Activated naive CD4-positive, alpha-beta T cell treated with Interleukin-2 at 50 U/mL for 16 hours (primary cell): ENCODE results near the gene ZIC5.

Experiments
- DNase-seq: peaks from one replicate; pipeline ENCODE4 v3.0.0-alpha.2; 2020

ZIC5 gene

DNA sequence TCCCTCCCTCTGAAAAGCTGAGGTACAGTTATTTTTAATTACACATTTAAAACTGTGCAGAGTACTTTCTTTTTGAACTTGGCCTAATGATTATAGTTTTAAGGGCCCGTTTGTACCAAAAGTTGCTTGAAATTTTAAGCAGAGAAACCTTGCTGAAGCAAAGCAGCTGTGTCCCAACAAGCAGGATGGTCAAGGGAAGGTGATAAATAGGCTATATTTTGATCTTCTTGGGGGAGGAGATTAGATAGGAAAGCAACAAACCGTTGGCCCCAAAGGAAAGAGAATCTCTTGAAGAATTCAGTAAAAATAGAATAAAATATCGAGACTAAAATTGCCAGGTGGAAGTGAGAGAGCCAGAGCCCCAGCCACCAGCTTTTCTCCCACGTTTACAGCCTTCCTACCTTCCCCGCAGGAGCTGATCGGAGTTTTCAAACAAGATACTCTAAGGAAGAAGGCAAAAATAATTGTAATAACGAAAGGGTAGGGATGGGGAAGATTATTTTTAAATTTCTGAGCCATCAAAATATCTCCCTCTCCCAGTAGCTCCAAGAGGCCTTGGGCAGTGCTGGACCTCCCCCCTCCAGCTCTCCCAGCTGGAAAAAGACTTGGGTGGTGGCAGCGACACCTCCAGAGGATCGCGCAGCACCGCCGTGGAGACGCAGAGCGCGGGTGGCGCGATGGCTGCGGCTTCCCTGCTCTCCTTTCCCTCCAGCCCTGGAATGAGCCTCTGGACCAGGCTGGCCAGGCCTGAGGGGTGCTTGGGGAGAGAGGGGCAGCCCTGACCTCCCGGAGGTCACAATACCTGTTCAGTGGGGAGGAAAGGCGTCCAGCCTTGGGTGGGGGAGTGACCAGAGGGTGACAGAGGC lies 15.8 kb upstream of the ZIC5 start:
- no peak for DNase-seq

DNA sequence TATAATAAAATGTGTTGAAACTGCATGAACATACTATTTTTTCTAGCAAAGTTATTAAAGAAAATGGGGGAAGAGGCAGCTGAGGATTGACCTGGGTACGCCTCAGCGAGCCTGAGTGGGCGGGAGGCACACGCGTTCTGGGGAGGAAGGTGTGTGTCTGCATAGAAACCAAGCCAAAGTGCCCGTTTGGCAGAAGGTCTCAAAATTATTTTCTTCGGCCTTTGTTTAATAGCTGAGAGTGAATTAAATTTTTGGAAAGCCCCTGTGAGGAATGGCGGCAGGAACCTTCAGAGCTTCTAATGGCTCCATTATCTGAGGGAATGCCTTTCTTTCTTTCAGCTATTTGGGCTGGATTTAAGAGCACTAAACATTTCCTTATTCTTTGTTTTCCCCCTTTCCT lies 15.2 kb upstream of the ZIC5 start:
- no peak for DNase-seq

DNA sequence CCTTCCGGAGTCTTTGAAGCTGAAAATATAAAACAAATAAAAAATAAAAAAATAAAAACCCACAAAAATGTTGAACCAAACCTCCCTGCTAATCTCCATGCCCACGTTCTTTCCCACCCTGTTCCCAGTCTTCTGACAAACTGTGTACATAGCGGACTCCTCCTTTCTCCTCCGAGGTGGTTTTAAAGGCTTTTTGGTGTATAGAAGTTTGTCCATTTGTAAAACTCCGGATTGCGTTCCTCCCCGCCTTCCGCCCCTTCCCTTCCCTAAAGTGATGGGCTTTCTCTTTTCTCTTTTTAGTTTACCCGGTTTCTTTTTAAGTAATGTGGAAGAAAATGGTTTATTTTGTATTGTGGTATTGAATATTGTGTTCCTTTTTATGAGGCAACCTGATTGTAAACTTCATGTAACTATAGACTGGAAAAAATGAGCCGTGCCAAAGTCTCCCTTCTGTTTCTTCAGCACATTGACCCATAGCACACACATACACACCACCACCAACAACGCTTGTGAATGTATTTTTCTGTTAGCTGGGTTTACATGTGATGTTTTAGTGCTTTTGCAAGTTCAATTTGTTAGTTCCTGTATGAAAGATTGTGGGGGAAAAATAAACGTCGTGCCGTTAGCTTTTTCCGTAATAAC lies 14.4 kb upstream of the ZIC5 start:
- no peak for DNase-seq

DNA sequence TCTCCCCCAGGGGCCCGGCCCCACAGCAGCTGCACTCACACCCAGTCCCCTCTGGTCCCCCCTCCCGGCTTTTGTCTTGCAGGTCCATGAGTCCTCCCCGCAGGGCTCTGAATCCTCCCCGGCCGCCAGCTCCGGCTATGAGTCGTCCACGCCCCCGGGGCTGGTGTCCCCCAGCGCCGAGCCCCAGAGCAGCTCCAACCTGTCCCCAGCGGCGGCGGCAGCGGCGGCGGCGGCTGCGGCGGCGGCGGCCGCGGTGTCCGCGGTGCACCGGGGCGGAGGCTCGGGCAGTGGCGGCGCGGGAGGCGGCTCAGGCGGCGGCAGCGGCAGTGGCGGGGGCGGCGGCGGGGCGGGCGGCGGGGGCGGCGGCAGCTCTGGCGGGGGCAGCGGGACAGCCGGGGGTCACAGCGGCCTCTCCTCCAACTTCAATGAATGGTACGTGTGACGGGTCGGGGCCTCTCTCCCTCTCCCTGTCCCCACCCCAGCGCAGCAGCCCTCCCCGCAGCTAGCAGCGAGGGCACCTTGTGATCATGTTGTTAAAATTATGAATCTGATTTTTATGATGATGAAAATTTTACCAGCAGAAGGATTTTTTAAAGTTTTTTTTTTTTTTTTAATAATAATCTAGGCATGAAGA lies 13.8 kb upstream of the ZIC5 start:
- DNase-seq, result no peak

DNA sequence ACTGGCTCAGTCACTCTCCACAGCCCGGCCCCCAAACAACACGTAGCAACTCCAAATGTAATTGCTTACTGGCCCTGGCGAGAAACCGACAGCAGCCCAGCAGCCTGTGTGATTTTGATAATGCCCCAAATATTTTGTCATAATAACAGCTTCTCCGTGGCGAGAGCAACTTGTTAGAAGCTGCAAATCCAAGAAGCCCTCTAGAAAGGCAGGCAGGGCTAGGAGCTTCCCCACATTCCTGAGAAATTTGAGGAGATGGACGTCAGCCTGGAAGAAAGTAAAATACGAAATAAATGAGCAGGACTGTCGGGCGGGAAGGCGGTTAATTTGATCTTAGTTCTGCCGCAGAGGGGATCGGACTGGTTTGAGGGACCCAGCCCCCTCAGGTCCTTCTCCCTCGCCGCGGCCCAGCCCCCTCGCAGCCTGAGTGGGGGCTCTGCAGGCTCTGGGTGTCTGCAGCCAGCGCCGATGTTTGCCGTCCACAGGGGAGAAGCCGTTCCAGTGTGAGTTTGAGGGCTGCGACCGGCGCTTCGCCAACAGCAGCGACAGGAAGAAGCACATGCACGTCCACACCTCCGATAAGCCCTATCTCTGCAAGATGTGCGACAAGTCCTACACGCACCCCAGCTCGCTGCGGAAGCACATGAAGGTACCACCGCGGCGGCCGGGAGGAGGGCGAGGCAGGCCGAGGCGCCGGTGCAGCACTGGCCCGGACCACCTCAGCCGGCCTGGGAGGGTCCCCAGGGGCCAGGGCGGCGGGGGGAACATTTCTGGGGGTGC lies 13.1 kb upstream of the ZIC5 start:
- DNase-seq, result no peak

DNA sequence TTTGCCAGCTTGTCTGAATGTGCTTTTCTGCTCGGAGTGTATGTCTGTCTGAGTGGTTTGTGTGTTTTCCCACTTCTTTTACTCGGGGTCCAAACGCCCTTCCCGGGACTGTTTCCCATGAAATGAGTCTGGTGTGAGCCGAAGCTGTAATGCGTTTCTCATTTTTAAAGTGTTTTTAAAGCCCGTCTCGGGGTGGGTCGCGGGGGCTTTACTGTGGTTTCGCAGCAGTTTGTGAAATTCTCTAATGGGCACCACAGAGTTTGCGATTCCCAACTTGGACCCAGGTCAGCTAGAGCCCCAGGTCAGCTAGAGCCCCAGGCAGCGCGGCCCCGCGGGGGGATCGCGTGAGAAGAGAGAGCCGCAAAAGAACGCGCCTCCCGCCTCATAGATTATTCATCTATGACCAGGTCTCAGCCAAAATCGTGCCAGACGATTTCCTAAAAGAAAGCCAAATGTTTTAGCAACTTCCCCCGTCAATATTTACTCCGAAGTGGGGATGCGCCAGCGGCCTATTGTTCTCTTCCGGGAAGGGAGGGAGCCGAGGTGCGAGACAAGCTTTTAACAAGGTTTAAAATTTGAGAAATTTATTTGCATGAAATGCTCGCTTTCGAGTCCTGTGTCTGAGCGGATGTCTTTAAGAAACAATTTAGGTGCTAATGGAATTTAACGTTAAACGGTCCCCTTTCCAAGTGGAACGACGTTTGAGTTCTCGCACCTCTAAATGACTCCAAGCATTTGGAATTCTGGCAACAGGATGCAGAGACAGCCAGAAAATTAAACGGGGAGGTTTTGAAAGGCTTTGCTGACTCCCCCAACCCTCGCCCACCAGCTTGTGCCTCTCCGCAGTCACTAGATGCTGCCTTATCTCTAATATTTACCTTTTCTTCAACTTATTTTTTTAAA lies 12.2 kb upstream of the ZIC5 start:
- DNase-seq, result no peak

DNA sequence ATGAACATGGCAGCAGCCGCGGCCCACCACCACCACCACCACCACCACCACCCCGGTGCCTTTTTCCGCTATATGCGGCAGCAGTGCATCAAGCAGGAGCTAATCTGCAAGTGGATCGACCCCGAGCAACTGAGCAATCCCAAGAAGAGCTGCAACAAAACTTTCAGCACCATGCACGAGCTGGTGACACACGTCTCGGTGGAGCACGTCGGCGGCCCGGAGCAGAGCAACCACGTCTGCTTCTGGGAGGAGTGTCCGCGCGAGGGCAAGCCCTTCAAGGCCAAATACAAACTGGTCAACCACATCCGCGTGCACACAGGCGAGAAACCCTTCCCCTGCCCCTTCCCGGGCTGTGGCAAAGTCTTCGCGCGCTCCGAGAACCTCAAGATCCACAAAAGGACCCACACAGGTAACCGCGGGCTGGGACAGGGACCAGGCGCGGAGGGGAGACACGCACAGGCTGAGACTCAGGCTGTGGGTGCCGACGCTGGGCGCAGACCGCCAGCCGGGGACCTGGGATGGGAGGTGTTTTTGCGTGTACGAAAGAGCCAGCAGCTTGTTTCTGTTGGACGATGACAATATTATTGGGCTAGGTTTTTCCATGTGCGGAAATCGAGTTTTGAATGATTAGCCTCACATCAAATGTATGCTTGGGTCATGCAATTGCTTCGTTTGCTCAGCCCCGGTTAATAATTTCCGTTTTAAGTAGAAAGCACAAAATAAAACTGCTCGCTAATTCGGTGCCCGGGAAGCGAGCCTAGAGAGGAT lies 11.3 kb upstream of the ZIC5 start:
- DNase-seq, result no peak

DNA sequence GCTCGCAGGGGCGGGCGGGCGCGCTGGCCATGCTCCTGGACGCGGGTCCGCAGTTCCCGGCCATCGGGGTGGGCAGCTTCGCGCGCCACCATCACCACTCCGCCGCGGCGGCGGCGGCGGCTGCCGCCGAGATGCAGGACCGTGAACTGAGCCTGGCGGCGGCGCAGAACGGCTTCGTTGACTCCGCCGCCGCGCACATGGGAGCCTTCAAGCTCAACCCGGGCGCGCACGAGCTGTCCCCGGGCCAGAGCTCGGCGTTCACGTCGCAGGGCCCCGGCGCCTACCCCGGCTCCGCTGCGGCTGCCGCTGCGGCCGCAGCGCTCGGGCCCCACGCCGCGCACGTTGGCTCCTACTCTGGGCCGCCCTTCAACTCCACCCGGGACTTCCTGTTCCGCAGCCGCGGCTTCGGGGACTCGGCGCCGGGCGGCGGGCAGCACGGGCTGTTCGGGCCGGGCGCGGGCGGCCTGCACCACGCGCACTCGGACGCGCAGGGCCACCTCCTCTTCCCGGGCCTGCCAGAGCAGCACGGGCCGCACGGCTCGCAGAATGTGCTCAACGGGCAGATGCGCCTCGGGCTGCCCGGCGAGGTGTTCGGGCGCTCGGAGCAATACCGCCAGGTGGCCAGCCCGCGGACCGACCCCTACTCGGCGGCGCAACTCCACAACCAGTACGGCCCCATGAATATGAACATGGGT lies 10.6 kb upstream of the ZIC5 start:
- no peak for DNase-seq

DNA sequence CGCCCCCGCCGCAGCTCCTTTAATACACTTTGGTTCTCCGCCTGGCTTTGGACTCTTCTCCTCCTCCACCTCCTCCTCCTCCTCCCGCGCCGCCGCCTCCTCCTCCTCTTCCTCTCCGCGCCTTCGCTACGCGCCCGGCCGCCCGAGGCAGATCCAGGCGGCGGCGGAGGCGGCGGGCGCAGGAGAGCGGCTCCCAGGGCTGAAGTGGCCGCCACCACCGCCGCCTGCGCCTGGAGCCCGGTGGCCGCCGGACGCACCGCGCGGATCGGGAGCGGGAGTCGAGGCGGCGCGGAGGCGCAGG lies 10.1 kb upstream of the ZIC5 start, which contains the start of gene ZIC2:
Gene ZIC2 (plus strand): TSS at position 50 of the 301 bp plus-strand sequence. CDS start 281 bp downstream, outside the sequence.
- no peak for DNase-seq

DNA sequence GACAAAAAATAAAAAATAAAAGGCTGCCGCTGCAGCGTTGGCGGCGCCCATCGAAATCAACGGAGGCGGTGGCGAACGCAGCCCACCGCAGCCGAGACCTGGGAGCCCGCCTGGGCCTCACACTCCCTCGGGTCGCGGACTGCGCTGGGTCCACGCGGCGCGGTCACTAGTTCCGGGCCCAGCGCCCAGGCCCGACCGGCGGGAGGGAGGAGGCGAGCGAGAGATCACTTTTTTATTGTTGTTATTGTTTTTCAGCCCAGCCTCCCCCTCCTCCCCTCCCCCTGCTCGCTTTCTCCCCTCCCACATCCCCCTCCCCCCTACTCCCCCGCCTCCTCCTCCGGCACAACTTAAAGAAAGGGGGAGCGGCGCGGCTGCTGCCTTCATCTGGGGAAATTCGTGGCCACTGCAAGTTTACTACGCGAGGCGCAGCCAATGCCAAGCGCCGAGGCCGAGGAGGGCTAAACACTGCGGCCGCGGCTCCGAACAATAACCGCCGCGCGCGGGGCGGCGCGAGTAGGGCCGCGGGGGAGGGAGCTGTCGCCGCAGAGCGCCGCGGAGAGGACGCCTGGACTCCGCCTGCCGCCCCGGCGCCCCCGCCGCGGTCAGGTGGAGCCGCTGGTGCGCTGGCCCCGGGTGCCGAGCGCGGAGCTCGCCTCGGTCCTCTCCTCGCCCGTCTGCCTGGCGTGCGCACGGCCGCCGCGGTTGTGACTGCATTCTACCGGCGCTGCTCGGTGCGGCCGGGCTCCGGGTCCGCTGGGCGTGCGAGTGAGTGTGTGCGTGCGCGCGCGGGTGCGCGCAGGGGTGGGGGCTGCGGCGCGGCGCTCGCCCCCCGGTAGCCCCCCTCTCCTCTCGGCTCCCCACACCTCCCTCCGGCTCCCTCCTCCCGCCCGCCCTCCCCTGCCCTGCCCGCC lies 9.5 kb upstream of the ZIC5 start:
- no peak for DNase-seq

DNA sequence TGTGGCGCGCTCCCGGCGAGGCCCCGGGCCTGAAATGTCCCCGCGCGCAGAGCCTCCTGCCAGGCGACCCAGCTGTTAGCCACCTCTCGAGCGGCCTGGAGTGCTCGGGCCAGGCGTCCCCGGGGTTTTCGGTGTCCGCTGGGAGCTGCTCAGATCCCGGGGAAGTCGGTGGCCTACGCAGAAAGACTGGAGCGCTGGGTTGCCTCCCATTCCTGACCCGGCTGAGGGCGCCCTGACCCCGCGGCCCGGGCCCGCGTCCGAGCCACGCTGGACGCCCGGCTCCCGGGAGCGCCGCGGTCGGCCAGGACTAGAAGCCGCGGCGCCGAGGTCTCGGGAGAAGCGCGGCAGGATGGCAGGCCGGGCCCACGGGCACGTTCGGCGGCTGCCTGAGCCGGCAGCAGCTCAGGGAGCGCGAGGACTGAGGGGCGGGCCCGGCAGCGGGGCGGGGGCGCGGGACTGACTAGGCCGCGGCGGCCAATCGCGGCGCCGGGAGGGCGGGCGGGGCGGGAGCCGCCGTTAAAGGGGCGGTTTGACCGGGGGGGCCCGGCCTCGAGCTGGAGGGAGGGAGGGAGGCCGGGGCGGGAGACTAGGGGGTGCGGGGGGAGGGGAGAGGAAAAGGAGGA lies 8.7 kb upstream of the ZIC5 start:
- peak; percentile 60 for DNase-seq

DNA sequence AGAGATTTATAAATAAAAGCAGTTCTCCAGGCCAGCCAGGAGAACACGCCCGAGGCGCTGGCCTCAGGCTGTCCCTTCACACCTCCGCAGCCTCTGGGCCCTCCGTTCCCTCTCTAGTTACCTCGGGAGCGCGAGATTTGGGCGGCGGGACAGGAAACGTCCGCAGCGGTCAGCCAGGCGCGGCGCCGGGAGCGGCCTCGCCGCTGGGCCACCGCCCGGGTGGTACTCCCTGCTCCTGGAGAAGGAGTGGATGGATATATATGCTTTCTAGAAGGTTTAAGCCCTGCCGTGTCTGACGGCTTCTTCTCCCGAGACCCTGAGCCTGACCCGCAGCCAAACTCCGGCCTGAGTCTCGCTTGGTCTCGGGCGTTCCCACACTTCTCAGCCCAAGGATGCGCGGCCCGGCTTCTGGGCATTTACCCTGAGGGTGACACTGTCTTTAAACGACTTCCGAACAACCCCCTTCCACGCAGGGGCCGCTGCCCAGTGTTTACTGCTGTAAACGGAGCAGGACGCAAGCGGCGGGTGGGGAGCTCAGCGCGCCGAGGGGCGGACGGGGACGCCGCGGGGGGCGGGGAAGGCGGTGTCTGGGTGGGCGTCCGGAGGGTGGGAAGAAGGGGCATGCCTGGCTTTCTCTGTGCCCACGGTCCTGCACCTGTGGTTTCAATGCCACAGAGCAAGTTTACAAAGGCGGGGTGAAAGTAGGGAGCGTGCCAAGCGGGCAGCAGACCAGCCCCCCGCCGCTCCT lies 8.1 kb upstream of the ZIC5 start:
- no peak for DNase-seq

DNA sequence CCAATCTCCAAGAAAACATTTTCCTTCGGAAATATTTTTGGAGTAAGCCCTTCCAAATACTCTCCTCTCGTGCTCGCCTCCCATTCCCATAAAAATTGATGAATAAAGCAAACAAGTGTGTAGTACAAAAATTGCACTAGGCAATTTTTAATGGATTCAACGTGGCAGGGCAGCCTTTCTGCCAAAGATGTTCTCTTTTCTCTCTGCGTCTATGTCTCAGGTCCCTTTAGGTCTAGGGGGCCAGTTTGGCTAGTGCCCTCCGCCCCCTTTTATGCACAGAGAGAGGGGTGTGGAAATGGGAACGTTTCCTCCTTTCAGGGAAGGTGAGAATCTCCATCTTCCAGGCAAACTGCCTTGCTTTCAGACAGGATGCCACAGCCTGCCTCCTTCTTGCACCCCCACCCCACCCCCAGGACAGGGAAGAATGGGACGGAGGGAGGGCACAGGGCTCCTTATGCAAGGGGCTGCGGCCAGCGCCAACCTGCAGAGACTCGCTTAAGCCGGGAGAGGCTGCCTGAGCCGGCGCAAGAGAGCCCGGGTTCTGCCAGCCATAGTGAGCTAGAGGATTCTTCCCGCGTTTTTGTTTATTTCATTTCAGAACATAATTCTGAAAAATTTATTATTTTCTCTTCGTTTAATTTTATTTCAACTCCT lies 7.4 kb upstream of the ZIC5 start:
- DNase-seq, result no peak

DNA sequence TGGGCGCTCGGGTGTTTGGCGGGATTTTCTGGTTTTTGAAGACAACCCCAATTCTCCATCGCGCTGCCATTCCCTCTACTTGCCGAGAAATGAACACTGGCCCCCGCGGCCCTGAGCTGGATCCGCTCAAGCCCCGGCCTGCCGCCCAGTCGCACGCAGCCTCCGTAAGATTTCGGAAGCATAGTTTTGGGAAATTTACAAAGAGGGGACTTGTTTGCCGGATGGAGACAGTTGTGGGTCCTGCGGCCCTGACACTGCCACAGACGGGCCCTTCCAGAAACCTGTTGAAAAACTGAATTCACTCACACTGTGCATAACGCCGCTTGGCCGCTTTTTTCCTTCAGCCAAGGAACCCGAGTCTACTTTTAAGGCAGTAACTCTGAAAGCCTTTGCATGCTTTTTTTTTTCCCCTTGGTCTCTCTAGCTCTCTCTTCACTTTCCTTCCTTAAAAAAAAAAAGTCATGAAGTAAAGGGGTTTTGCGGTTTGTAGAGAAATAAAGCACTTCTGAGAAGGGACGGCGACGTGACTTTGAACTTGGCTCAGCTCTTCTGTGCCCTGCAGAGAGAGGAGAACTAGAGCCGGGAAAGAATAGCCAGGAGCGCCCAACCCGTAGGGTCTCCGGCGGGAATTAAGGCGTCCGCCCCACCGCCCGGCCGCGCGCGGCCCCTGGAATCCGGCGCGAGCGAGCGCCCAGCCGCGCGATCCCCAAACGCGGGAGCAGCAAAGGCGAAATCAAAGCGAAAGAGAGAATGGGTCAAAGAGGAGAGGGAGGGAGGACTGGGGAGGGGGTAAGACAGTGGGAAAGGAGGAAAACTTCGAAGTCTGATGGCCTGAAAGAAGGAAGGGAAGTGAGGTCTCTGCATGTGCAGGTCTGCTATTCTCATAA lies 6.6 kb upstream of the ZIC5 start:
- DNase-seq, result no peak

DNA sequence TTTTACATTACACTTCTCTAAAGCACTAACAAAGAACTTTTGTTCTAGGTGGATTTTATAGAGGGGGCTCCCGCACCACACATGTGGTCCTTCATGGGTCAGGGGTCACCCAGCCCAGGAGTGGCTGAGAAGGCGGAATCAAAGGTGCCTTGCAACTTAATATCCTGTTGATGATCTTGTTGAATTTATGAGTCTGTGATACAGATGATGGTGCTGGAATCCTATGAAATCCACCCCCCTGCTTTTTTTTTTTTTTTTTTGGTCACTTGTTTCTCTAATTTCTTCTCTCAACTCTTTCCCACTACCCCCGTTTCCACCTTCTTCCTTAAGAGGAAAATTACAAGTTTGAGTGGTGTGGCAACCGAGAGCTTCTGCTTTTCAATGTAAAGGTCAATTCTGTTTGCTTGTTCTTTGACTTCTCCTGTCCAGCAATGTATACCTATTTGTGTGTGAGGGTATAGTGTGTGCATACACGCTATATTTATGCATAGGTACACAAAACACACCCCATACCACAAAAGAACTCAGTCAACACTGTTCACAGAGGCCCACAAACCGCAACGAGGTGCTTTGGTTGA lies 5.9 kb upstream of the ZIC5 start:
- DNase-seq, result no peak

DNA sequence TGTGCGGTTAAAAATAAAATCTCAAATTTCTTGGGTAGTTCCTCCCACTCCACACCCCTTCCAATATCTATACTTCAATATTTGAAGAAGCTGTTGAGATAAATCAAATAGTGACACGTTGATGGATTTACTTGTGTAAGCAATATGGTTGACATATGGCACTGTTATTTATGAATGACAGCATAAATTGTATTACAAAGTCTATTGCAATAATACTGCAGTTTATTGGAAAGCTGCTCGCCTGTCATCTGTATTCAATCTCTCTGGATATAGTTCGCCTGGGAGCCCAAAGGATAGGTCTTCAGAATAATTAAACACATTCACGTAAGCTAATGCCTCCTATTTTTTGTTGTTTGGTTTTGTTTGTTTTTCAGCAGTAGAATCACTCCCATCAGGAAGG lies 5.0 kb upstream of the ZIC5 start:
- no peak for DNase-seq

DNA sequence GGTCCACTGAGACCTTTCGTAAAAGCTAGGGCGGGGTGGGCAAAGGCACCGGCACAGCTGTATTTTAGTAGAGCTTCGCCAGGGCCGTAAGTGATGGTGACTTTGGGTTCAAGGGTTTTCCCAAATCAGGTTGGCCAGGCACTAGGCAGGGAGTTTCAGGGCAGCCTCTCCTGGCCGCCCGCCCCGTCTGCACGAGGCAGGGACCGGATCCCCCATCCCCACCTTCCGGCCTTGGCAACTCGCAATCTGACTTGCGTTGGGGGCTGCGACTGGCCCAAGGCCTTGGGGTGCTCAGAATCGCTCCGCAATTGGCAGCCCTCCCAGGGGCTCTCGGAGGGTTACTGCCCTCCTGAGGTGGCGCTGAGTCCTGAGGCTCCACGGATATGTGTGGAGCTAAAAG lies 4.1 kb upstream of the ZIC5 start:
- no peak for DNase-seq
